A673 (cell line): Measurements from ENCODE around the gene EXOSC2. TPM values are rescaled to one million over a fixed set of nuclear protein-coding genes. Genes with fewer than 3 reads are reported as not detected.
A peak's percentile ranks its signal among the peaks of the same experiment; 100 is the strongest.

Experiments used
- BruUV-seq: library from RNA; stranded (reverse); fragments of 400-500 nt; replicated peaks from 2 replicates; lab custom pipeline; 2021; lab: Mats Ljungman, UMichigan
- CTCF ChIA-PET: fragments of 300-600 bp; sonication (Branson Sonifier 250); formaldehyde crosslinking; loops from one replicate; lab custom pipeline; 2022; ENCODE audit warnings: antibody characterized with exemption; lab: Charles Lee
- POLR2A ChIA-PET: fragments of 300-600 bp; sonication (Branson Sonifier 250); formaldehyde crosslinking; loops from one replicate; lab custom pipeline; 2022; ENCODE audit warnings: antibody characterized with exemption; ENCODE audit not compliant: low non-redundant PET; lab: Charles Lee
- DNase-seq: peaks from one replicate; pipeline ENCODE4 v3.0.0-alpha.2; 2015; ENCODE audit warnings: low spot score
- H3K27ac ChIP-seq: fragments of 200-600 bp; sonication (generic); 2 replicates; pipeline ENCODE4 v1.5.1; 2016; ENCODE audit warnings: mixed run types, low read depth, mild to moderate bottlenecking, mixed read lengths, antibody characterized with exemption, low read length; ENCODE audit not compliant: poor library complexity, severe bottlenecking
- H3K27me3 ChIP-seq: fragments of 200-600 bp; sonication (generic); replicated peaks from 2 replicates; pipeline ENCODE4 v1.6.1; 2017; ENCODE audit warnings: mixed run types, low read depth, mild to moderate bottlenecking, mixed read lengths, antibody characterized with exemption, low read length; ENCODE audit not compliant: insufficient read depth, poor library complexity
- H3K36me3 ChIP-seq: fragments of 200-600 bp; sonication (generic); 2 replicates; pipeline ENCODE4 v1.6.1; 2016; ENCODE audit warnings: mixed run types, mild to moderate bottlenecking, mixed read lengths, antibody characterized with exemption, low read length; ENCODE audit not compliant: insufficient read depth, poor library complexity, severe bottlenecking
- H3K4me1 ChIP-seq: fragments of 200-600 bp; sonication (generic); 2 replicates; pipeline ENCODE4 v1.6.1; 2017; ENCODE audit warnings: mixed run types, mild to moderate bottlenecking, mixed read lengths, antibody characterized with exemption, low read length; ENCODE audit not compliant: insufficient read depth, poor library complexity, severe bottlenecking
- H3K4me3 ChIP-seq: fragments of 200-600 bp; sonication (generic); 2 replicates; pipeline ENCODE4 v1.5.1; 2016; ENCODE audit warnings: low read depth, mixed run types, mild to moderate bottlenecking, mixed read lengths, low read length; ENCODE audit not compliant: poor library complexity, severe bottlenecking
- H3K9me3 ChIP-seq: fragments of 200-600 bp; sonication (generic); 2 replicates; pipeline ENCODE4 v1.6.1; 2016; ENCODE audit warnings: mixed run types, low read depth, mild to moderate bottlenecking, mixed read lengths, antibody characterized with exemption, low read length; ENCODE audit not compliant: poor library complexity, severe bottlenecking
- CTCF ChIP-seq: fragments of 300-800, 200-600 bp; sonication (generic); conservative IDR thresholded peaks from 2 replicates; pipeline ENCODE4 v1.5.1; 2017; ENCODE audit warnings: low read depth, mild to moderate bottlenecking, antibody characterized with exemption, low read length, moderate library complexity, mixed read lengths
- EZH2 ChIP-seq: fragments of 200-600 bp; sonication (generic); IDR thresholded peaks from 2 replicates; pipeline ENCODE4 v1.6.1; 2017; ENCODE audit warnings: borderline replicate concordance, low read depth, mild to moderate bottlenecking, mixed read lengths, antibody characterized with exemption, low read length; ENCODE audit not compliant: poor library complexity, severe bottlenecking
- intact Hi-C: fragments of 100-400 bp; cut with micrococcal nuclease; formaldehyde crosslinking; loops from one replicate; pipeline ENCODE4 v1.10.0; 2022; ENCODE audit not compliant: unreplicated experiment
- total RNA-seq: library from RNA; stranded (reverse); gene quantifications from 2 replicates; pipeline ENCODE4 v1.2.3, GENCODE V29; 2021

The EXOSC2 gene
- total RNA-seq, 1 experiment from 2014 or later: 109 TPM

DNA sequence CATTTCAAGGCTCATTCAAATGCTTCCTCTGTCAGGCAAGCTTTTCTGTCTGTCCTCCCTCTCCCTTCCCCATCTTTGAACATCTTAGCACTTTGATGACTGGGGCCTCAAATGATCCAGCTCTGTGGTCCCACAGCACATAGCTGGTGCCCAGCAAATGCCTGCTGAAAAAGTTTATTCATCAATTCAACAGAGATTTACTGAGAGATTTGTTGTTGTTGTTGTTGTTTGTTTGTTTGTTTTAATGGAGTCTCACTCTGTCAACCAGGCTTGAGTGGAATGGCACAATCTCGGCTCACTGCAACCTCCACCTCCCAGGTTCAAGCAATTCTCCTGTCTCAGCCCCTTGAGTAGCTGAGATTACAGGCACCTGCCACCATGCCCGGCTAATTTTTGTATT, 6.0 kb upstream of the EXOSC2 start:
- no peaks in the 10 kb centered on the region for H3K27me3 ChIP-seq
- no peak overlapping the region for H3K4me3 ChIP-seq
- no peak overlapping the region for H3K27ac ChIP-seq
- intact Hi-C loops: no loop called here
- peaks cover 4% of the 10 kb centered on the region for H3K4me1 ChIP-seq
- no peak for DNase-seq
- ChIA-PET CTCF (no interaction called here), POLR2A (no interaction called here)
- no peak for TF ChIP-seq EZH2
- no peak for TF ChIP-seq CTCF
- no peaks in the 10 kb centered on the region for H3K36me3 ChIP-seq
- H3K9me3 ChIP-seq: no peaks in the 10 kb centered on the region
- BruUV-seq: no TSS peak

DNA sequence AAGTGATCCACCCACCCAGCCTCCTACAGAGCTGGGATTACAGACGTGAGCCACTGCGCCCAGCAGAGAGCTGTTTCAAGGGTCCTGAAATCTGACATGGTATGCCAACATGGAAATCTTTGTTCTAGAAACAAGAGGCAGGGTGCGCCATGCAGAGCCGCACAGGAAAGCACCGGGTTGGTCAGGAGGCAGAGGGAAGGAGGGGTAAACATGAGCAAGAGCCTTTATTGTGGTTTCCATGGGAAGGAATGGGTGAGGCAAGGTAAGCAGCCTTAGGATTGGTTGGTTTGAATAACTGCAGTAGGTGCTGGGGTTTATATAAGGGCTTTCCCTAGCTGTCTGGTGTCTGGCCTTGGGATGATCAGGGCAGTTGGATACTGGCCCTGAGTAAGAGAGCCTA, 5.5 kb upstream of the EXOSC2 start:
- CTCF ChIA-PET: interaction anchor here (0.6 kb wide), 1 partner anchor 162 kb away, joined by 4 read pairs; no protein-coding TSS in a partner anchor
- BruUV-seq: no TSS peak

GRCh38 chr9:130689572-130689936, 4.0 kb upstream of the EXOSC2 start:
- no peaks in the 10 kb centered on the region for H3K27me3 ChIP-seq
- ChIA-PET CTCF (interaction anchor here (2.3 kb wide), 1 partner anchor 11 kb away, joined by 9 read pairs; no protein-coding TSS in a partner anchor), POLR2A (interaction anchor here (0.5 to 1.4 kb wide), 4 partner anchors 231 to 1892 kb away, joined by 4 to 18 read pairs (median 4); no protein-coding TSS in a partner anchor)
- no peaks in the 10 kb centered on the region for H3K9me3 ChIP-seq
- TF ChIP-seq EZH2: no peak
- TF ChIP-seq CTCF: no peak
- H3K4me3 ChIP-seq: peak overlapping the region; percentile 50
- H3K36me3 ChIP-seq: no peaks in the 10 kb centered on the region
- BruUV-seq: no TSS peak
- intact Hi-C loops: no loop called here
- peaks cover 4% of the 10 kb centered on the region for H3K4me1 ChIP-seq
- H3K27ac ChIP-seq: peak overlapping the region; percentile 63
- no peak for DNase-seq

More for the DNA sequence above, 5.5 kb upstream of the EXOSC2 start:
- H3K4me1 ChIP-seq: peaks cover 4% of the 10 kb centered on the region
- intact Hi-C loops: no loop called here
- H3K27ac ChIP-seq: no peak overlapping the region
- no peaks in the 10 kb centered on the region for H3K27me3 ChIP-seq
- DNase-seq: no peak
- POLR2A ChIA-PET: no interaction called here
- no peaks in the 10 kb centered on the region for H3K36me3 ChIP-seq
- no peak overlapping the region for H3K4me3 ChIP-seq
- no peaks in the 10 kb centered on the region for H3K9me3 ChIP-seq
- no peak for TF ChIP-seq EZH2
- no peak for TF ChIP-seq CTCF
